ENCODE data around the gene KDM4B.

KDM4B gene

GRCh38 chr19:5036698-5037563 is 68.0 kb downstream of the KDM4B start:
- DNase-seq, result no peak

DNA sequence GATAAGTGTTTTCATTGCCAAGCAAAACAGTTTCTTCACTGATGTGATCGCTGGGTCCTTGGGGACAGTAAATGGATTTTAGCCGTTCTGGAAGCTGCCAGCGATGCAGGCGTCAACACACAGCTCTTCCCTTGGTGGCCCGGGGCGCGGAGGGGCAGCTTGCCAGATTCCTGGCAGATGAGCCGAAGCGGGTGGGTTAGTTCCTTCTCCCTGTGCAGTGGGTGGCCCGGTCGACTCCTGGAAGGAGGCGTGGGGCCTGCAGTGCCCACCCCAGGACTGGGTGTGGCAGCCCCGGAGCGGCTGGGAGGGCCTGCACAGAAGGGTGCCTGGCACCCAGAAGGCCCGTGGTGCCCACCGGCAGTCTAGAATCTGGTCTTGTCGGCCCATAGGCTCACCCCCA is 69.0 kb downstream of the KDM4B start:
- no peak for DNase-seq

DNA sequence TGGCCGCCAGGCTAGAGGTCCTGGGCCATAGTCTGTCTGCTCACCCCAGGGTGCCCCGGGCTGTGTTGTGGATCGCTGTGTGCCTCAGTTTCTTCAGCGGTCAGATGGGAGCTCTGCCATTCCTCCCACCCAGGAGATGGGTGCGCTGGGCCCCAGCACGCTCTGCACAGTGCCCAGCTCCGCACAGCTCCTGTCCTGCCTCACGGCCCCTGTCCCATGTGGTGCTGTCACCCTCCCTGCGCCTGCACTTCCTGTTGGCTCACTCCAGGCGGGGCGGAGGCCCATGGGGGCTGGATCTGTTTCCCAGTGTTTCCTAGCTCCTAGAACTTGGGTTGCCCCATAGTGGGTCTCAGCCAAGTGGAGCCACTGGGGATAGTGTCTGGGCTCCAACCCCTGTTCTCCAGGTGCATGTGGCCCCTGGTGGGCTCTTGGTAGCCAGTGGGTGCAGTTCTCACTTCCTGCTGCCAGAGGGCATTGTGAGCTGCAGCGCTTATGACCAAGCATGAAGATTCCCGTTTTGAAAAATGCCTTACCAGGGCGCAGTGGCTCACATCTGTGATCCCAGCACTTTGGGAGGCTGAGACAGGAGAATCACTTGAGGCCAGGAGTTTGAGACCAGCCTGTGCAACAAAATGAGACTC is 69.8 kb downstream of the KDM4B start:
- peak; percentile 5 for DNase-seq

- no peak for DNase-seq
Observed at GRCh38 chr19:5039642-5040543, 71.0 kb downstream of the KDM4B start.

GRCh38 chr19:5040544-5041167 is 71.7 kb downstream of the KDM4B start:
- no peak for DNase-seq

DNA sequence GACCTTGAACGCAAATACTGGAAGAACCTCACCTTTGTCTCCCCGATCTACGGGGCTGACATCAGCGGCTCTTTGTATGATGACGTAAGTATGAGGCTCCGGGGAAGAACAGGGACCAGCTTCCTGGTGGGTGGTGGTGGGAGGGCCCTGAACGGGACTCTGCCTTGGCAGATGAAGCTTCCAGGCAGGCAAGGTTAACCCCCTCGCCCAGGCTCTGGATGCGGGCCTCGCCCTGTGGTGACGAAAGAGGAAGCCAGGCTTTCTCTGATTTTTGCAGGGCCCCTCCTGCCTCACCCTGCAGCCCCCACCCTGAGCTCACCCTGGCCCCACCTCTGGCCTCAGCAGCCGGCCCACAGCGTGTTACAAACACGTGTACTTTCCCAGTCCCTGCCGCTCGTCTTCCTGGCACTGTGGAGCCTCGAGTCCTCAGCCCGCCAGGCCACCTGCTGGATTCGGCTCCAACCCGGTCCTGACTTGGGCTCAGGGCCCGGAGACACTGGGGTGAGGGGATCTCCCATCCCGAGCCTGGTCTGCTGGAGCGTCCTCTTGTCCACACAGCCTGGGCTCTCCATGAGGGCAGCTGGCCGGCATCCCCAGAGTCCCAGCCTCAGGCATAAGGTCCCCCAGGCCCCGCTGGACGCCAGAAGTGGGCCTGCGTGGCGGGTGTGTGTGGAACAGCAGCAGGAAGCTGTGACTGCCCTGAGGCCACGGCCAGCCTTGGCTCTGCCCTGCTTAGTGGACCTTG is 72.4 kb downstream of the KDM4B start:
- DNase-seq, result no peak

GRCh38 chr19:5041913-5042187 is 72.9 kb downstream of the KDM4B start:
- no peak for DNase-seq

DNA sequence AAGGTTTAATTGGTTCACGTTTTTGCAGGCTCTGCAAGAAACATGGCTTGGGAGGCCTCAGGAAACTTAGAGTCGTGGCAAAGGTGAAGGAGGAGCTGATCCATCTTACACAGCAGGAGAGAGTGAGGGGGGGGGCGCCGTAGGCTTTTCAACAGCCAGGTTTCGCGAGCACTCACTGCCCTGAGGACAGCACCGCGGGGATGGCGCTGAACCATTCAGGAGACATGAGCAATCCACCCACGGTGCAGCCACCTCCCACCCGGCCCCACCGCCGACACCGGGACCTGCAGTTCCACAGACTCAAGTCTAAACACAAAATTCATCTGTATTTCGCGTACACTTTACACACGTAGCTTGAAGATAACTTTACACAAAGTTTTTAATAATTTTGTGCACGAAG is 73.6 kb downstream of the KDM4B start:
- no peak for DNase-seq

- DNase-seq, result no peak
Observed at GRCh38 chr19:5045029-5045428, 76.1 kb downstream of the KDM4B start.

DNA sequence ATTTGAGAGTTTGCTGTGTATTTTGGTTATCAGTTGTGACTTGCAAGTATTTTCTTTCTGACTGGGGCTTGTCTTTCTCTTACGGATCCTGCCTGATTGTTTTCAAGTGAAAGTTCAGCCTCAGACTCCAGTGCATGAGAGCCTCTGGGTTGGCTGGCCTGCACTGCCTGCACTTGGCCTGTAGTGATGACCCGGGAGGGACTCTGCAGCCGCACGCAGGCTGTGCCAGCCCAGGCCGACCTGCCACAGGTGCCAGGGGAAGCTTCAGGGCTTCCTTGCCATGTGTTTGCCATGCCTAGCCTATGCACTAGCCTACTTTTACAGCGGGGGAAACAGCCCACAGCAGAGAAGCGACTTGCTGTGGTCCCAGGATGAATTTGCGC is 77.0 kb downstream of the KDM4B start:
- DNase-seq, result no peak

DNA sequence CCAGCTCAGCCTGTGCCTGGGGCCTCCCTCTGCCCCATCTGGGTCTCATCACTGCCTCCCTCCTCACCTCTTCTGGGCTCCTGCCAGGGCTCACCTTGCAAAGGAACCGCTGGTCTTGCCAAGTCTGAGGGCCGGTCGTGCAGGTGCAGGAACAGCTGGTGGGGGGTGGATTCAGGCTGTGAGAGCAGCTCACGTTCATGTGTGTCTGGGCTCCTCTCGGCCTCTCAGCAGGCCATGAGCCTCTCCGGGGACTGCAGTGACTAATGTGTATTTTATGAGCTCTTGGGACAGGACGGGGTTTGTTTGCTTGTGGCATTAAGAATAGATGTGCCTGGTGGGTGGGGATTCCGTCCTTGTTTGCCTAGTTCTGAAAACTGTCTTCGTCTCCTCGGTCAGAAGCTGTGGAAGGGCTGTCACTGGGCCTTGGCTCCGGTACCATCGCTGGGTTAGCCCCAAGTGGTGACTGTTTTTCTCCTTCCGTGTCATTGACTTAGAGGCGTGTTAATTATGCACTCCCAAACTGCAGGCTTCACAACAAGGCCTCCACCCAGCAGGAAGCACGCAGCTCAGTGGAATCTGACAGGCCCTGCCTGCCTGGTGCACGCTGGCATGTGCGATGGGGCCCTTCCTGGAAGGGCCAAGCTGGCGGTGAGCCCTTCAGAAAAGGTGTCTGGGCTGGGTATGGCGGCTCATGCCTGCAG is 77.6 kb downstream of the KDM4B start:
- DNase-seq, result no peak

- no peak for DNase-seq
Observed at GRCh38 chr19:5047251-5047935, 78.5 kb downstream of the KDM4B start.

- DNase-seq, result no peak
Observed at GRCh38 chr19:5048091-5048726, 79.3 kb downstream of the KDM4B start.

DNA sequence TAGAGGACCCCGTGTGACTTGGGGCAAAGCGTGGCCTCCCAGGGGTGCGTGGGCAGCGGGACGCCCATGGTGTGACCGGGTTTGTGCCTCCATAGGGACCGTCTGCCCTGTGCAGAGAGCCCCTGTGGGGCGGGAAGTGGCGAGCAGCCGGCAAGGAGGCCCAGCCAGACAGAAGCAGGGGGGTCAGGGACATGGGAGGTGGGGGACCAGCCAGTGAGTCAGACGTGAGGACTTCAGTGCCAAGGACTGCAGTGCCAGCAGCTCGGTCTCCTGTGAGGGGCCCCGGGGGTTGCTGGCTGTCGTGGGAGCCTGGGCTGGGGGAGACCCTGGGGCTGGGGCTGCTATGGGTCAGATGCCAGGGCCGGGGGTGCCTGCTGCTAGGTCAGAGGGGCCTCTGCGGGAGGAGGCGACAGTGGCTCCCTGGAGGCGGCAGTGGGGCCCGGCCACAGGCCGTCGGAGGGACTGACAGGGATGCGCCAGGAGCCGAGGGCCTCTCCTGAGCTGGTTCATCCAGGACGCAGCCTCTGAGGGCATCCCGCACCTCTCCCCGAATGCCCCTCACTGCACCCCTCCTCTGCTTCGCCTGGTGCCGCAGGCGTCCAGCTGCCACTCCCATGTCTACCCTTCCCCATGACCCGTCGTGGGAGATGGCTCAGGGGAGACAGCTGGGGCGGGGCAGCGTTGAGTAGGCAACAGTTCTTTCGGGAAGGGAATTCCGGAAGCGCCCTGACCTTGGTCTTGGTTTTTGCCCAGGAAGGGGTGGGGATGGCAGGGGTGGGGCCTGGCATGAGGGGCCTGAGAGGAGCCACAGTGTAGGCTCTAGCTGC is 80.0 kb downstream of the KDM4B start:
- DNase-seq, result no peak

- DNase-seq, result no peak
Observed at GRCh38 chr19:5049561-5049960, 80.6 kb downstream of the KDM4B start.

DNA sequence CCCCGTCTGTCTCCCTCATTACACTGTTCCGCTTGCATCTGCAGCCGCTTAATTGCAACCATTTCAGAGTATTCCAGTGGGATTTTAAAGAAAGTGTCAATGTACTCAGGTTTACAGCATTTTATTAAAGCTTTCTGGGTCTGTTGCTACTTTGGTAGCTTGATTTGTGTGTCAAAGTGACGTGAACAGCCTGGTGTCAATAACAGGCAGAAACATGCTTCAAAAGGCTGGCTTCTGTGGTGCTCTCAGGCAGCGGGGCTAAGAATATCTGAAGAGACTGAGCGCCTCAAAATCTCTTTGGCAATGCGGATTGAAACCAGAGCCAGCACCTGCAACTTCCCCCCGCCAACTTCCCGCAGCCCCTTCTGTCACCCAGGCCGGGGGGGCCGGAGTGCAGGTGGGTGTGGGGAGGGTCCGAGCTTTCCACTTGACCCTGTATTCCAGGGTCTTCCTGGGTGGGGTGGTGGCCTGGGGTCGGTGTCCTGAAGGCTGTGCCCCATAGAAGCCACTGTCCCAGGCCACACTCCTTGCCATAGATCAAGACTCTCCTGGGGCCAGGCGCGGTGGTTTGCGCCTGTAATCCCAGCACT is 81.2 kb downstream of the KDM4B start:
- DNase-seq, result no peak

DNA sequence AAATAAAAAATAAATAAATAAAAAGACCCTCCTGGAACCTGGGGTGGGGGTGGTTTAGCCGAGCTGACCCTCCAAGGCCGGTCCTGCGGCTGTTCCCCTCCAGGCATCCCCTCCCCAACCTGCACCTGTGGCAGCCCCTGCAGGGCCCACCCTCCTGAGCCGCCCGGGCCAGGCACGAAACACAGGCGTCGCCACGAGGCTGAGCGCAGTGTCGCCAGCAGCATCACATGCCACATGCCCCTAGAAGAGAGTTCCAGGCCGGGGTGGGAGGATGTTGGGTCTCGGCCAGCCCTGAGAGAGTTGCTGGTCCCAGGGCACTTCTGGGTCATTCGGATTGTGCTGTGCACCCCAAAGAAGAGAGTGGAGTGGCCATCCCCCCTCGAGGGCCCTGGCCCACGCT is 82.0 kb downstream of the KDM4B start:
- DNase-seq, result no peak

GRCh38 chr19:5051619-5052018 is 82.7 kb downstream of the KDM4B start:
- DNase-seq, result no peak

DNA sequence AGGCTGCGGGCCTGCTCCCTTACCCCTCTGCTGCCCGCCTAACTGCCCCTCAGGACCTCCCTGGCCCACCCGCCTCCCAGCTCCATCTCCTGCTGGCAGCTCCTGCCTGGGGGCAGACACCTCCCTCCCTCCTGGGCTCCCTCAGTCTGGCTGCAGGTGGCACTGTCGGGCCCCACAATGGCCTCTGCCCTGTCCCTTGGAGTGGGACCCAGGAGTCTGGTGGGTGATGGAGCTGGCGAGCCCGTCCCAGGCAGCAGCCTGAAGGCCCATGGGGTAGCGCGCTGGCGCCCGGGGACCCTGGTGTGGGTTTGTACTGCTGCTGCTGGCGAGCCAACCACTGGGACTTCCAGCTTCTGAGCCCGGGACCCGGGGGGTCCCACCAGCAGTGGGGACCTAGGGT is 83.6 kb downstream of the KDM4B start:
- no peak for DNase-seq

Measured in GF-D8 (cell line).